Activated CD4-positive, alpha-beta T cell treated with anti-CD3 and anti-CD28 coated beads, Interleukin-2, Interleukin-6, amounts not matched to agents 100 ng/mL and 50 ng/mL, durations not matched to agents 16 hours and 8 hours (primary cell): Measurements from ENCODE around the gene PDPN.
A peak's percentile ranks its signal among the peaks of the same experiment; 100 is the strongest.

Source experiments
- DNase-seq: peaks from one replicate; pipeline ENCODE4 v3.0.0-alpha.2; 2020

Gene PDPN

GRCh38 chr1:13619909-13620308 is 36.3 kb downstream of the PDPN start:
- DNase-seq = no peak

DNA sequence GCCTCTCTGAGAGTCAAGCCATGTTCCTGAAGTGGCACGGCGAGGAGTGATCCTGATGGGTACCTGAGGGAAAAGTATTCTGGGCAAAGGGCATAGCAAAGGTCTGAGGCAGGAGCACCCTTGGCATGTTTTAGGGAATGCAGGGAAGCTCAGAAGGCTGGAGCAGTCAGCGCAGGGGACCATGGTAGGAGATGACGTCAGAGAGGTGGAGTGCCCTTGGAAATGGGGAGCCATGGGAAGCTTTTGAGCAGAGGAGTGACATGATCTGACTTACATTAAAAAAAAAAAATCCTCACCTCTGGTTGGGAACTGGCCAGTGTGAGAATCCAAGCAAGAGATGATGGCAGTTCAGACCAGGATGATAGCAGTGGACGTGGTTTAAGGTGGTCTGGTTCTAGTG is 37.2 kb downstream of the PDPN start:
- no peak for DNase-seq

DNA sequence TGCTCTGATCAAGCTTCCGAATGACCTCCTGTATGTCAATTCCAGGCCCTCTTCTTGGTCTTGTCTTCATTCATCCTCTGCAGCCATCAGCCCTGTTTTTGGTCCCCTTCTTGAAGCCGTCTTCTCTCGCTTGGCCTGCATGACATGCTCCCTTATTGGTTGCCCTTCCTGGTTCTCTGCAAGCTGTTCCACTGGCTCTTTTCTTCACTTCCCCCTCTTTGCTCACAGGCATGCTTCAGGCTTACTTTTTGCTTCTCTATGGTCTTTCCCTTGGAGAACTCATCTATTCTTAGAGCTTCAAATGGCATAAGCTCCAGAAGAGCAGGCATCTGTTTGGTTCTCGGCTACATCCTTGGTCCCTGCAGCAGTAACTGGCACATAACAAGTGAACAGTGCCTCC is 38.8 kb downstream of the PDPN start:
- no peak for DNase-seq

- no peak for DNase-seq
Observed at GRCh38 chr1:13623021-13623637, 39.5 kb downstream of the PDPN start.

GRCh38 chr1:13624526-13624925 is 40.9 kb downstream of the PDPN start:
- no peak for DNase-seq

- no peak for DNase-seq
Observed at GRCh38 chr1:13627127-13627526, 43.5 kb downstream of the PDPN start.

- DNase-seq = no peak
Observed at GRCh38 chr1:13628218-13628617, 44.6 kb downstream of the PDPN start.

- DNase-seq = no peak
Observed at GRCh38 chr1:13628711-13629110, 45.1 kb downstream of the PDPN start.

DNA sequence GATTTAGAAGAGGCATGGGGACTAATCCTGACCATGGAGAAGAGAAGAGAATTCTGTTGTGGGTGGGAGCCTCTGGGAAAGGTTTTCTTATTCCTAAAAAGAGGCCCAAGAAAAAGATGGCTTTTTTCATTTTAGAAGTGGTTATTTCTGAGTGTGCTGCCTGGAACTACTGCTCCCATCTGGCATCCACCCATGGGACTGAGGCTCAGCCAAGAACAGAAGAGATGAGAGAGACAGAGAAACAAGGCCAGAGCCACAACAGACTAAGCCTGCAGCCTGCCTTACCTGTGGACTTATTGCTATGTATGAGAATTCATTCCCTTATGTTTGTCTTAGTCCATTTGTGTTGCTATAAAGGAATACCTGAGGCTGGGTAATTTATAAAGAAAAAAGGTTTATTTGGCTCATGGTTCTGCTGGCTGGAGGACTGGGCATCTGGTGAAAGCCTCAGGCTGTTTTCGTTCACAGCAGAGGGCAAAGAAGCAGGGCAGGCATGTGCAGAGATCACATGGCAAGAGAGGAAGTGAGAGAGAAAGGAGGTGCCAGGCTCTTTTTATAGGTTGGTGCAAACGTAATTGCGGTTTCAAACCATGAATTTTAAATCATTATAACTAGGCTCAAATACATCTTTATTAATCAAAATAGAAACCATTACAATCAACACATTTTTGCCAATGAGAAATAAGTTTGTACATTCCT is 58.8 kb downstream of the PDPN start:
- DNase-seq = no peak

GRCh38 chr1:13643017-13643416 is 59.4 kb downstream of the PDPN start:
- no peak for DNase-seq

- DNase-seq = no peak
Observed at GRCh38 chr1:13646521-13646920, 62.9 kb downstream of the PDPN start.

DNA sequence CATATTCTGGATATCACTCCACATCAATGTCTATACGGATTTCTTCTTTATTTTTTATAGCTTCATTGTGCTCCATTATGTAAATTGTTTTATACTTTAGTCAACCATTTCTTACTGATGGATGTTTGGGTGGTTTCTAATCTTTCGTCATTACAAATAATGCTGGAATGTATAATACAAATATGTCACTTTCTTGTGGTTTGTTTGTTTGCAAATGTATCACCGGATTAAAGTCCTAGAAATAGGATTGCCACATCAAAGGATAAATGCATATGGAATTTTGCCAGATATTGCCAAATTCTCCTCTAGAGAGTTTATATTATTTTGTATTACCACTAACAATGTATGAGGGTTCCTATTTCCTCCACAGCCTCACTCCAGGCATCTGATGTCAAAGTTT is 67.6 kb downstream of the PDPN start:
- DNase-seq = no peak

DNA sequence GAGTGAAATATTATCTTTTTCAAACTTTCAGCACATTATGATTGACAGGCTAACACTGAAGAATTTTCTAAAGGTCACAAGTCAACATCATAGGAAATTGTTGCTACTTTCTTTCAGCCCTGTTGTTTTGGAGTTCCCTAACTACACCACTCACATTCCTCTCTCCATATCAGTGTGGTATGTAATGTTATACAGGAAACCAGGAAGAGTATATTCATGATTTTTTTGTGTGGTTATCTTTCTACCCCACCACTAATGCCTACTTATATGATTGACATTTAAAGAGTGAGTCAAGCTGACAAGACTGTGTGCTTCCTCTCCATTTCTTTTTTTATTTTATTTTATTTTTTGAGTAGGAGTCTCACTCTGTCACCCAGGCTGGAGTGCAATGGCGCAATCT is 68.6 kb downstream of the PDPN start:
- DNase-seq = no peak

DNA sequence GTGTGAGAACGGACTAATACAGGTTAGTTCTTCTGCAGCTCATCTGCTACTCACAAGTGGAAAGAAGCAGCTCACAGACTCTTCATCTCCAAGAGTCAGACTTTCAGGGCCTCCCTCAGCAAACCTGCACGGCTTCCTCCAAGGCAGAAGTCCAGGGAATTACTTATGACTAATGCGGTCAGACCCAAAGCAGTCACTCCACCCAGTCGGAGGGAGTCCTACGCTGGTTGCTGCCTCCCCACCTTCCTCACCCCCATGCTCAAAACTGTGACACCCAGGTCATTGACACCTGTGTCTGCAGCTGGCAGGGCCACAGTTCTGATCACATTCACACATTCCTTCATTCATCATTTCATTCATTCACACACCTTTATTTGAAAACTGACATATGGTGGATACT is 77.9 kb downstream of the PDPN start:
- DNase-seq = no peak

GRCh38 chr1:13662493-13662892 is 78.9 kb downstream of the PDPN start:
- no peak for DNase-seq

DNA sequence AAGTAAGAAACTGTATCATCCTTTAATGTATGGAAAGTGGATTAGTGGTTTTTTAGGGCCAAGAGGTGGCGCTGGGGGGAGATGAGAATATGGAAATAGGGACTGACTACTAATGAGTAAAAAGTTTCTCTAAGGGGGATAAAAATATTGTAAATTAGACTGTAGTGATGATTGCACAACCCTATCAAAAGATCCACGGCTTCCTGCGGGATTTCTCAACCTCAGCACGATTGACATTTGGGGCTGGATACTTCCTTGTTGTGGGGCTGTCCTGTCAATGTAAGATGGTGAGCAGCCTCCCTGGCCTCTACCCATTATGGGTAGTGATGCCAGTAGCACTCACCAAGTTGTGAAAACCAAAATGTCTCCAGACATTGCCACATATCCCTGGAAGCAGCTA is 80.3 kb downstream of the PDPN start:
- DNase-seq = no peak

DNA sequence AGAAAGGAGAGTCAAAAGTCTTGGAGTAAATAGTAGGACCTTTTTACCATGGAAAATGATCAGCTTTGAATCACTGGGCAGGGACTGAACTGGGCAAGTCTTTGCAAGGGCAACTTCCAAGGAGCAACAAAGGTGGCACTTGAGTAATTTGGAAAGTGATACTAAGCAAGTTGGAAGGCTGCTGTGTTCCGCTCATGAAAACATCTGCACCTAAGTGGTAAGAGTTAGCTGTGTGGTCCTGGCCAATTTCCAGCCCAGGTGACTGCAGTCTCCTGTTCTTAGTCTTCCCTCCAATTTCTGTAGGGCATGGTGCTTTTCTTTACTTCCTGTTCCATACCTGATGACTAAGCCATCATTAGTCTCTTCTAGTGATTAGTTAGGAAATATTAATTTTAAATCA is 80.8 kb downstream of the PDPN start:
- peak; percentile 10 for DNase-seq

- DNase-seq = no peak
Observed at GRCh38 chr1:13666317-13666716, 82.7 kb downstream of the PDPN start.
